Prostate gland (tissue), 2 donors: Measurements from ENCODE around the gene DNAJB13. TPM values are rescaled to one million over a fixed set of nuclear protein-coding genes. Genes with fewer than 3 reads are reported as not detected.

Experiments
- DNase-seq: peaks from one replicate; pipeline ENCODE4 v3.0.0-alpha.2; 2019; ENCODE audit warnings: low spot score
- H3K27ac ChIP-seq, 2 donors: fragments of 200-600 bp; sonication (generic); 2 replicates each; pipeline ENCODE4 v1.5.1; 2017 to 2019
- H3K27me3 ChIP-seq: fragments of 200-600 bp; sonication (generic); replicated peaks from 2 replicates; pipeline ENCODE4 v1.5.1; 2019; ENCODE audit not compliant: insufficient read depth
- H3K36me3 ChIP-seq, 2 donors: fragments of 200-600 bp; sonication (generic); 1 replicate in 1 of 2; 2 replicates in 1 of 2; pipeline versions ENCODE4 v1.5.1 to v1.8.1; 2017 to 2019
- H3K4me1 ChIP-seq: fragments of 200-600 bp; sonication (generic); replicated peaks from 2 replicates; pipeline ENCODE4 v1.5.1; 2019
- H3K4me3 ChIP-seq, 2 donors: fragments of 200-600 bp; sonication (generic); 2 replicates each; pipeline ENCODE4 v1.5.1; 2017 to 2019
- H3K9me3 ChIP-seq: fragments of 200-600 bp; sonication (generic); 2 replicates; pipeline ENCODE4 v1.5.1; 2017
- POLR2A ChIP-seq: fragments of 450-650 bp; IDR thresholded peaks from one replicate; pipeline ENCODE4 v1.6.1; 2016; ENCODE audit warnings: antibody characterized with exemption, mild to moderate bottlenecking
- POLR2AphosphoS5 ChIP-seq: sonication (generic); formaldehyde crosslinking; IDR thresholded peaks from one replicate; pipeline ENCODE4 v1.6.1; 2017; ENCODE audit warnings: antibody characterized with exemption
- WGBS: methylation state at CpG from one replicate; pipeline ENCODE4 v1.1.5; 2018; 5-methylcytosine and 5-hydroxymethylcytosine counted together
- intact Hi-C: fragments of 100-400 bp; cut with DNase I; formaldehyde crosslinking; loops from one replicate; pipeline ENCODE4 v1.14.2; 2022
- total RNA-seq, 2 donors: library from RNA; depleted of rRNA; stranded (reverse); fragments of >200 nt; gene quantifications; one replicate each; pipeline ENCODE4 v1.1.0, GENCODE V29; 2016
- TF ChIP-seq, protein P1 (sequence below), 4 experiments: fragments of 200-600 bp in 2 of 4; fragments of 450-650 bp in 2 of 4; sonication (generic) in 2 of 4; IDR thresholded peaks; 1 replicate in 3 of 4; 2 replicates in 1 of 4; pipeline ENCODE4 v1.5.1; 2016 to 2019; ENCODE audit warnings: antibody characterized with exemption in 4 of 4, mild to moderate bottlenecking in 2 of 4, moderate library complexity in 2 of 4

DNAJB13 gene
- total RNA-seq, 2 donors from 2014 or later = 0.59 to 1.9 TPM

DNA sequence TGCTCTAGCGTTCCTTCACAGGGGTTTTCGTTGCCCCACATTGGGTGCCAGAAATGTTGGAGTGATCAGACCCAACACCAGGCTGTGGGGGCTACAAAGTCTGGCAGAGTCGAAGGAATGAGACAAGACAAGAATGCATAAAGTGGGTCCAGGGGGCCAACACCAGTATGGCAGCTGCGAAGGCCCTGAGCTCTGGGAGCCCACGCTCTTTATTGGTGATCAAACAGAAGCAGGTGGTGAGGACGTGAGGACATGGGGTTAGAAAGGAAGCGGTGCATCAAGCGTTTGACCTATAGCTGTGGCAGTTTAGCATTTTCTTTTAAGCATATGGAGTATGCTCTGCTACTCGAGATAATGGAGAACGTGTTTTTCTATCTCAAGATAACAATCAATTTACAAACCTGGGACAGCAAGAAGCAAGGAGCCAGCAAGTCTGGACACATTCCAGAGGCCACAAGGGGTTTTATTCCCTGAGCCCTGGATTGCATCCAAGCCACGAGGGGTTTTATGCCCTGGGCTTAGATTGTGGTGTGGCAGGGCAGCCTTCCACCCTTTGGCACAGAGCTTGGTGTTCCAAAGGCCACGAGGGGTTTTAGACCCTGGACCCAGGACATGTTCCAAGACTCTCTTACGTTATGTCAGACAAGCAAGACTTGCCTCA, 3.9 kb upstream of the DNAJB13 start:
- no peaks in the 10 kb centered on the region for H3K27me3 ChIP-seq
- no peak for DNase-seq
- intact Hi-C loops = no loop called here
- WGBS = 74% methylated on average over 13 of the region's 13 CpGs
- no peak overlapping the region for H3K27ac ChIP-seq
- no peak for TF ChIP-seq POLR2A
- TF ChIP-seq, protein P1, sequence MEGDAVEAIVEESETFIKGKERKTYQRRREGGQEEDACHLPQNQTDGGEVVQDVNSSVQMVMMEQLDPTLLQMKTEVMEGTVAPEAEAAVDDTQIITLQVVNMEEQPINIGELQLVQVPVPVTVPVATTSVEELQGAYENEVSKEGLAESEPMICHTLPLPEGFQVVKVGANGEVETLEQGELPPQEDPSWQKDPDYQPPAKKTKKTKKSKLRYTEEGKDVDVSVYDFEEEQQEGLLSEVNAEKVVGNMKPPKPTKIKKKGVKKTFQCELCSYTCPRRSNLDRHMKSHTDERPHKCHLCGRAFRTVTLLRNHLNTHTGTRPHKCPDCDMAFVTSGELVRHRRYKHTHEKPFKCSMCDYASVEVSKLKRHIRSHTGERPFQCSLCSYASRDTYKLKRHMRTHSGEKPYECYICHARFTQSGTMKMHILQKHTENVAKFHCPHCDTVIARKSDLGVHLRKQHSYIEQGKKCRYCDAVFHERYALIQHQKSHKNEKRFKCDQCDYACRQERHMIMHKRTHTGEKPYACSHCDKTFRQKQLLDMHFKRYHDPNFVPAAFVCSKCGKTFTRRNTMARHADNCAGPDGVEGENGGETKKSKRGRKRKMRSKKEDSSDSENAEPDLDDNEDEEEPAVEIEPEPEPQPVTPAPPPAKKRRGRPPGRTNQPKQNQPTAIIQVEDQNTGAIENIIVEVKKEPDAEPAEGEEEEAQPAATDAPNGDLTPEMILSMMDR (IDR thresholded peaks at IDR 0.05) = no peak
- TF ChIP-seq POLR2AphosphoS5 = no peak
- H3K4me1 ChIP-seq = no peaks in the 10 kb centered on the region
- no peak overlapping the region for H3K4me3 ChIP-seq
- no peaks in the 10 kb centered on the region for H3K9me3 ChIP-seq
- H3K36me3 ChIP-seq = no peaks in the 10 kb centered on the region

GRCh38 chr11:73949246-73949645, 1.6 kb upstream of the DNAJB13 start:
- intact Hi-C loops = no loop called here
- Histone ChIP-seq H3K27me3 (no peaks in the 10 kb centered on the region), H3K9me3 (no peaks in the 10 kb centered on the region), H3K36me3 (no peaks in the 10 kb centered on the region), H3K27ac (no peak overlapping the region), H3K4me3 (no peak overlapping the region), H3K4me1 (no peaks in the 10 kb centered on the region)
- no peak for TF ChIP-seq POLR2AphosphoS5
- TF ChIP-seq, protein P1 (IDR thresholded peaks at IDR 0.05) = no peak
- no peak for TF ChIP-seq POLR2A
- 89% methylated on average over 4 of the region's 4 CpGs for WGBS
- DNase-seq = no peak

GRCh38 chr11:73949912-73950311, 914 bp upstream of the DNAJB13 start:
- WGBS = 87% methylated on average over 5 of the region's 5 CpGs
- no peaks in the 10 kb centered on the region for H3K9me3 ChIP-seq
- H3K4me1 ChIP-seq = no peaks in the 10 kb centered on the region
- H3K36me3 ChIP-seq = no peaks in the 10 kb centered on the region
- DNase-seq = no peak
- TF ChIP-seq, protein P1 (IDR thresholded peaks at IDR 0.05) = no peak
- TF ChIP-seq POLR2AphosphoS5 (no peak), POLR2A (no peak)
- H3K27ac ChIP-seq = no peak overlapping the region
- intact Hi-C loops = no loop called here
- H3K4me3 ChIP-seq = no peak overlapping the region
- H3K27me3 ChIP-seq = no peaks in the 10 kb centered on the region

- Histone ChIP-seq H3K4me3 (no peak overlapping the region), H3K27me3 (no peaks in the 10 kb centered on the region), H3K4me1 (no peaks in the 10 kb centered on the region), H3K27ac (no peak overlapping the region), H3K36me3 (no peaks in the 10 kb centered on the region), H3K9me3 (no peaks in the 10 kb centered on the region)
- 74% methylated on average over 7 of the region's 7 CpGs for WGBS
- intact Hi-C loops = no loop called here
- TF ChIP-seq POLR2AphosphoS5 (no peak), POLR2A (no peak)
- TF ChIP-seq, protein P1 (IDR thresholded peaks at IDR 0.05) = no peak
- DNase-seq = no peak
Measured at GRCh38 chr11:73951797-73952196, 971 bp downstream of the DNAJB13 start.
